NCI-H187 (cell line): ENCODE data around the gene NRAP.
A peak's percentile ranks its signal among the peaks of the same experiment; 100 is the strongest.

ENCODE experiments used
- DNase-seq, 2 experiments: peaks; one replicate each; lab custom pipeline; 2025; lab: John Stamatoyannopoulos, UW

Gene NRAP

DNA sequence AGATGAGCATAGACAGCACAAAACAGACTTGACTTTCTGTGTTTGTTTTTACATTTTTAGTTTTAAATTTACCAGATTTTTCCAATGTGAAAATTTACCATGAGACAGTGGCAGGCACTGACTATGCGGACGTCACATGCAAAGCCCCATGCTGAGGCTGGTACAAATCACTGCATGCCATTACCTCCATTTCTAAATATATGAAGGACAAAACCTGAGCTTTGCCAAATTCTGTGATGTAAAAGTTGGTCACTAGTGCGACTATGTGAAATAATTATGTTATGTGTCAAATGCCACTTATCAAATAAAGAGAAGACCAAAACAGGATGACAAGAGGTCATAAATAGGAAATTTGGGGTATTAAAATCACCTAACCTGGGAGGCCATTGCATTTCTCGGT lies 22.1 kb downstream of the NRAP start:
- no peak for DNase-seq

DNA sequence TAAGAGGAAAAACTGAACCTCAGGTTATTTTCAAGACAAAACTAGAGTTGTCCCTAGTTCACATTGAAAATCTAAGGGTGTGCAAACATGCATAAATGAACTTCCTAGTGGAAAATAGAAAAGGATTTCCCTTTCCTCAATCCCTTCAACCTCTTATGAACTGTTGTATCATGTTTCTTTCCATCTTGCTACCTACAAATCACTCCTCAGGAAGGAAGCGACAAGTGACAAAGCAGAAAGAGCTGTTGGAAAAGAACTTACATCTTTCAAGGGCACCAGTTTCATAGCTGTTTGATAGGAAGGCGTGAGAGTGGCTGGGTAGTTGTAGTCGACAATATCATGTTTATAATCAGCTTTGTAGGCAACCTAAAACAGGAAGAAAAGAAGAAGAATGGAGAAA lies 23.9 kb downstream of the NRAP start:
- no peak for DNase-seq

DNA sequence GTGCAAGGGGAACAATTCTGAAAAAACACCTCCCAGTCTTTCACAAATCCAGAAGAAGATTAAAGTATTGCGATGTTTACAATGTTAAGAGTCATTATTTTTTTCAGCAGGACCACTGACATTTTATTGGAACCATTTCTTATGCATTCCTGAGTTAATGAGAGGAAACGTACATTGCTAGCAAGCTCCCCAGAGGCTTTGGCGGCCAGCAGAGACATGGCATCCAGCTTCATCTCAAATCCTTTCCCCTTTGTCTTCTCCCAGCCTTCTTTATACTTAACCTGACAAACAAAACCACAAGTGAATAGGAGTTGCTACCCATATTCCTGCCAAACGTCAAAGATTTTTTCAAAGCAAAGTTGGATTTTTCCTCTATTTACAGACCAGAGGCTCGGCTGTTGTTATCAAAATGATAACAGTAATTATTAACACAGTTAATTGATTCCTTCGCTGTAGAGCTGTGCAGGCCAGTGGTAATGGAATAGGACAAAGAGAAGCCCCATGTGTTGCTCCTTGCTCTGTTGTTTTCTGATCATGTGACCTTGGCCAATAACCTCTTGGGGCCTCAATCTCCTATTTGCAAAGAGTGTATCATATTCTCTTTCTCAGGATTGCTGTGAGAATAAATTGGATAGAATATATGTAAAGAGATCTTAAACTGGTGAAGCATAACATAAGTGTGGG lies 32.0 kb downstream of the NRAP start:
- DNase-seq, result peak in 1 of 2 experiments; percentile 9

DNA sequence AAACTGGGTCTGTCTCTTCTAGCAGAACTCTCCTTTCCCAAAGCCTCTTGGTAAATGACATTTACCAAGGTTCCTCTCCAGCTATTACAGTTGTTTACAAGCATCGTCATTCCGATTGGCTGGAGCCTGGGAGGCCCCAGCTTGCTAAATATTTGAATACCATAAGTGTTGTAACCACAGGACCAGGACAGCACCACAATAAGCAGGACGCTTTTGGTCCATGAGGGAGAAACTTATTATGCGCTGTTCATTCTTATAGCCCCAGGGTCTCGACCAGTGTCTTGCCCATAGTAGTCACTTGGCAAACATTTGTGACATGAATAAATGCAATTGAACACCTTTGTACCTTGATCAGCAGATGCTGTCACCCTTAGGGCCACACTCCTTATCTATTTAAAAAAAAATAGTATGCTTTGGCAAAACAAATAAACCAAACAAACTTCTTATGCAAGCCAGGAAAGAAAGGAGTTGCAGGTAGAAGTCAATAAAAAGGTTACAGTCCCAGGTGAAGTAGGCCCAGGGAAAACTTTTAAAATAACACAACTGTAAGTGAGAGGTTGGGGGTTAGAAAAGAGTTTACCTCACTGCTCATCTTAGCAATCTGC lies 32.8 kb downstream of the NRAP start:
- no peak for DNase-seq

DNA sequence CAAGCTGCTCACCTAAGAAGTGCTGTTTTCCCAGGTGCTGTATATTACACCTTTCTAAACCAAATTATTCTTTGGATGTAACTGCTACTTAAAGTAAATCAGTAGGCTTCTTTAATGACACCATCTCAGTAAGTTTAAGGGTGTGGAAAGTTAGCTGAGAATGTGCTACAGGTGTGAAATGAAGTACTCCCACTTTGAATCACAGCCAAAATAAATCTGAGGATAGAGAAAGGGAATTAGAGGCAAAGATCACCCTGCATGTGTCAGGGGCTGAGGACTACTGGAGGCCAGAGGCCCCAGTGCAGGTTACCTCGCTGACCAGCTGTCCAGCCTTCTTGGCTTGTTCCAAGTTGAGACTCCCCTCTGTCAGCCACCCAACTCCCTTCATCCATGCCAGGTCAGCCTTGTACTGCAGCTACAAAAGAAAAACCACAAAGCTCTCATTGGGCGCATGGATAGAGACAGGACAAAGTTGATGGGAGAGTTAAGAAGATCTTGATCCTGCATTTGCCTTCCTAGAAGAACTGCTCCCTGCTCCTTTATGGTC lies 35.2 kb downstream of the NRAP start:
- no peak for DNase-seq

DNA sequence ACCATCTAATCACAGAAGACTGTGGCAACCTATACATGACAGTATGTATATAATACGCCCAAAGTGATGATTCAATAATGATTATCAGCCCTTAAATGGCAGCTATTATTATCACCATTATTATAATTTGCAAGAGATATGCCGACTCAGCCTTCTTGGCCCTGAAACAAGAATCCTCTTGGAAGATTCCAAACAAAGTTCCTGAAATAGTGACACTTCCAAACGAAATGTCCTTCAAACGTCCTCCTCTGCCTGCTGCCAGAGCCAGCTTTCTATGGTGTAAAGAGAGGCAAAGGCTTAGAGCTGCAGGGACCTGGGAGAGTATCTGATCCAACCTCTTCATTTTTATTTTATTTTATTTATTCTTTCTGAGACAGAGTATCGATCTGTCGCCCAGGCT lies 36.0 kb downstream of the NRAP start:
- no peak for DNase-seq

DNA sequence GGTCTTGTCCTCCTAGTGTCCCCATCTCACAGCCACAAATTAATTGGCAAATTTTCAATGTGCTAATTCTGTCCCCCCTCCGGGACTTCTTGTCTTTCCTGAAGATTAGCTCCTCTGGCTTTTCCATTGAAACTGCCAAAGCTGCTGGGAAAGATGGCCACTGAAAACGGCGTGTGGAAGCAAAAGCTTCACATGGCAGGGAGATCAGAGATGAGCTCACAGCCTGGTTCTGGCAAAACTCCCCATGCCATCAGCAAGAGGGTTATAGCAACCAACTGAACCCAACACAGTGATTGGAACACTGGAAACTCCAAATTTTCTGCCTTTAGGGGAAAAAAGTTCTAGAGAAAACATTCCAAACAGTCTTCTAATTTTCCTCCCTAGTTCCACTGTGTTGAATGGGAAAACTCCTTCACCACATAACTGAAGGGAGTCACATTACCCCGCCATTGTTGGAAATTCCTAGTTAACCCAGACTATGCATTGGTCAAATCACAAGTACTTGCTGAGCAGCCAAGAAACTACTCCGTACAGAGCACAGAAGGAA lies 37.0 kb downstream of the NRAP start:
- no peak for DNase-seq

DNA sequence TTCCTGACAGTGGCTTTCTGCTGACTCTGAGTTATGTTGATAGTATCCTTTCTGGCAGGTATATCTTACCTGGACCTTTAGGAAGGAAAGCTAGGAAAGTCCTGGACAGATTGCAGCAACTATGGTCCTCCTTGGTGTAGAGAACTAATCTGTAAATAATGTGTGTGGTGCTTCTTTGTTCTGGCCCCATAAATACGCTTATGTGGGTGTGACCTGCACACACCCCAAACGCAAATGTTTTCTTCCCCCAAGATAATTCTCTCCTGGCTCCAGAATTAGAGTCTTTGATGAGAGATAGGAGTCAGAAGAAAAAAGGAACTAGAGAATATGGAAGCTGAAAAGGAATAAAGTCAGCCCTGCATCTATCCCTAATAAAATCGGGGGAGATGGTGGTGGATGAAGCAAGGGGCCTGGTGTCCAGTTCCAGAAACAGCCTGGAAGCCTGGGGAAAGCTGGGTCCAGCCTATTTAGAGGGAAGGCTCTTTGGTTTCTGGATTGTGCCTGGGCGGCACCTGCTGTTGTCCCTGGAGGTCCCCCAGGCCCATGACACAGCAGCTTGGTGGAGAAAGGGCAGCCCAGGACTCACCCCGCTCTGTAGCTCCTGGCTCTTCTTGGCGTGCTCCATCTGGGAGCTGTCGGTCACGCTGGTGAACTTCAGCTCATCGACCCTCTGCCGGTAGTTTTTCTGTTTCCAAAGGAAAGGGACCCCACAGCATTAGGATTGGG lies 38.2 kb downstream of the NRAP start:
- no peak for DNase-seq

DNA sequence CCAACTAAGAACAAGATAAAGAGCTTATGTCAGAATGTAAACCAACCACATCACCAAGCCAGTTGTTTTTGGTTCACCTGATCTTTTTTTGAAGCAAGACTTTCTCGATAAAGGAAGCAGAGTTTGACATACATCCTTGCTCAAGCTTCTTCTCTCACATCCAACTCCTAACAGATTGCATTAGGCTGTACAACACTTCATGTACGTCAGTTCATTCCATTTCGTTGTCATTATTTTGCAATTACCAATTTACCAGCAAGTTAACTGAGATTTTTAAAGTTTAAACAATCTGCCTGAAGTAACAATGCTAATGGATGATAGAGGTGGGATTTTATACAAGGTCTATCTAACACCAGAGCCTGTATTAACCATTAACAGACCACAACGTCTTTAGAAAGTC lies 41.0 kb downstream of the NRAP start:
- no peak for DNase-seq

DNA sequence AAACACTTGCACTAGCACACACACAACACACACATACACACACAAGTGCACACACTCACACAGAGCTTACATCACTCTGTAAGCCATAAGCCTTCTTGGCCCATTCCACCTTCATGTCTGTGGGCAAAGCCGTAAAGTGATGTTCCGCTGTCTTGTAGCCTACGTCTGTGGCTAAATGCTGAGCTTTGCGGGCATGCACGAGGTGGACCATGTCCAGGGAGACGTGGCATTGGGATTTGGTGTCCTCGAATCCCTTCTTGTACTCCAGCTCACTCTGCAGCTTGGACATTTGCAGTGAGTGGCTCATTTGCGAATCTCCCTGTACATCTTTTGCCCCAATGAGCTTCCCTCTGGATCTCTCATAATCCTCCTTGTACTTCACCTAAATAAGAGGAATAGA lies 42.0 kb downstream of the NRAP start:
- DNase-seq, result no peak

DNA sequence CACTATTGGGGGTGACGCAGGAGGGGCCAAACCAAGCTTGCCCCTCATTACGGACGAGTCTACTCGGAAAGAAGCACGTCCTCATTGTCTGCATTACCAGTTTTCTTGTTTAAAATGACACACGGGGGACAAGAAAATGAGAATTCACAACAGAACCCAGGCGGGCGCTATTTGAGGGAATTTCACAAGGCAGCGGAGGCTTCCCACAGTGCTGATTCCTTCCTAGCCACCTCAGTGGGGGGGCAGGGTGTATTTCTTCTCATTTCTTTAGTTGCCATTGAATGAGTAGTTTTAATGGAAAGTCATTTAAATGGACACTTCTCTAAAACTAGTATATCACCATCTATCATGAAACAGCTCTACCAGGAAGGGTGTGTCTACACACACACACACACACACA lies 42.9 kb downstream of the NRAP start:
- no peak for DNase-seq

DNA sequence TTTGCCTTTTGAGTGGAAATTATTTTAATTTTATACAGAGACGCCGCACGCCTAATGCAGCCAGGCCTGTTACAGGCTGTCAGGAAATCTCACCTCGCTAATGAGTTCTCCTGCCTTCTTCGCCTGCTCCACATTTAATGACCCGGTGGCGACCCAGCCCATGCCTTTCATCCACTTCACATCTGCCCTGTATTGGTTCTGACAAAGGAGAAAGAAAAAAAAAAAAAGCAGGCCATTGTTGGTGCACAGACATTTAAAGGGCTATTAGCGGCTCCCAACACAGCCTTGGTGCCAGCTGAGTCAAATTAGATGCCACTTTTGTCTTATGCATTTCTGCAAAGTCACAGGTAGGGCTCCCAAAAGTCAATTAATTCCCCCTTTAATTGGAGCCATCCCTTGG lies 43.3 kb downstream of the NRAP start:
- DNase-seq, result peak in 1 of 2 experiments; percentile 5

DNA sequence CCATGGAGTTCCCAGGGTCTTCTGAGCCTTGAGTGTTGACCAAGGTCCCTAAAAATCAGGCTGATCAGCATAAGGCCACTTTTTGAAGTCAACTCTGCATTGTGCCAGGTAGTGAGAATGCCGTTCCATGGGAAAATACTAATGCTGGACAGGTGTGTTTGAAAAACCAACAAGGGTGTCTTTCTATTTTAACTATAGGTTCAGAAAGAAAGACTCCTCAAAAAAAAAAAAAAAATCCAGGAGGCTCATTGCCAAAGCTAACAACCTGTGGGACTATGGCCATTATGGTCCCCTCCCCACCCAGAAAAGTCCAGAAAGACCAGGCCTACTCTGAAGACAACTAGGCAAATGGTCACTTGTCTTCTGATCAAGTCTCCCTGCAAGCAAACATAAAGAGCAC lies 44.4 kb downstream of the NRAP start:
- no peak for DNase-seq

DNA sequence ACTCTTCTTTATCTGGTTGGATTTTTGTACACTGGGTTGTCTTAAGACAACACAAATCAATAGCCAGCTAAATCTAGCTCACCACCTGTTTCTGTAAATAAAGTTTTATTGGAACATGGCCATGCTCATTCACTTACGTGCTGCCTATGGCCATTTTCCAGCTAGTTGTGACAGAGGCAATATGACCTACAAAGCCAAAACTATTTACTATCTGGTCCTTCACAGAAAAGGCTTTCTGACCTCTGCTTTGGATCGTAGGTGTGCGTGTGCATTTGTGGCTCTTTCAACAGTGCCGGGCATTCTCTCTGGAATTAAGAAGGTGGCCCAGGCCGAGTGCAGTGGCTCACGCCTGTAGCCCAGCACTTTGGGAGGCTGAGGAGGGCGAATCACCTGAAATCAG lies 45.5 kb downstream of the NRAP start:
- DNase-seq, result no peak

DNA sequence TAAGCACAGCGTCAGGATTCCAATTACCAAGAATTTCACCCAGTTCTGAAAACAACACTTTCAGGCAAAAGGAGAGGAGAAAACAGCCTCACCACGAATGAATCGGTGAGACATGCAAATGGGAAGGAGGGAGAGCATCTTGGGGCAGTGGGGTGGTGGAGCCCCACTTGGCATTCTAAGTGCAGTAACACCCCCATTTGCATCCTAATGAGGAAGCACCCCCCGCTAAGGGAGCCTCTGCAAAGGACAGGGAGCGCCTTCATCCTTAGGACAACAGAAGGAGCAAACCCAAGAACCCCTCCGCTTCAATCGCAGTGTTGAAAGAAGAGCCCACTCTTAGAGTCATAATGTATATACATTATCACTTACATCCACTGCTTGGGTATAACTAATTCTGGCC lies 46.8 kb downstream of the NRAP start:
- DNase-seq, result no peak

DNA sequence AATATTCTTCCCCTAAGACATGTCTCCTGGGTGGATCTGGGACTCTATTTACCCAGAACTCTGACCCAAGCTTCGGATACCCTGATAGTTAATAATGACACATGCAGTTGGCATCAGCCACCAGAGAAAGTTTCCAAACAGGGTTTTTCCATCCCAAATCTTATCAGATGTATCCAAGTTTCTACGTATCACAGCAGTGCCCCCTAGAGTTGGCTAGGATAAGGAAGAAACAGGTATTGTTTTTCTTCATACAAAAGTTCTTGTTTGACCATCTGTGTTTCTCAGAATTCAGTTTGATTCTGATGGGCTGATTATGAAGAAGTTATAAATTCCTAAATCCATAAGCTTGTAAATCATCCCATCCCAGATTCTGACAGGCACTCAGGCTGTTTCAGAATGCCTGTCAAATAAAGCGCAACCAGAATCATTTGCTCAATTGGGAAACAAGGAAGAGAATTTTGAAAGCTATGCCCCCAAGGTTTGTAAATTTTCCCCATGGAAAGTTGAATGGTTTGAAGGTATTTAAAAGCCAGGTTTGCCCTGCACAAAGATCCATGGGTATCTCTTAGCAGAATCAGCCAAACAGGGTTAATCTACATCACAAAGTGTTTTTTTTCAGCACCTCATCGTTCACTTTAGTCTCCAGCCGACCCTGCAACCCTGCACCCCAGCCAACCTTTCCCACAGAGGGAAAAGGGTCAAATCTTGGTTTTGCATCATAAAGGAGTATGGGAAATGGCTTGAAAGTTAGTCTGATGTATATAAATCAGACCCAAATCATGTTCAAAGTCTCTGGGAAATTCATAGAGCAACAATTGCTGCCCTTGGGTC lies 47.4 kb downstream of the NRAP start:
- no peak for DNase-seq

DNA sequence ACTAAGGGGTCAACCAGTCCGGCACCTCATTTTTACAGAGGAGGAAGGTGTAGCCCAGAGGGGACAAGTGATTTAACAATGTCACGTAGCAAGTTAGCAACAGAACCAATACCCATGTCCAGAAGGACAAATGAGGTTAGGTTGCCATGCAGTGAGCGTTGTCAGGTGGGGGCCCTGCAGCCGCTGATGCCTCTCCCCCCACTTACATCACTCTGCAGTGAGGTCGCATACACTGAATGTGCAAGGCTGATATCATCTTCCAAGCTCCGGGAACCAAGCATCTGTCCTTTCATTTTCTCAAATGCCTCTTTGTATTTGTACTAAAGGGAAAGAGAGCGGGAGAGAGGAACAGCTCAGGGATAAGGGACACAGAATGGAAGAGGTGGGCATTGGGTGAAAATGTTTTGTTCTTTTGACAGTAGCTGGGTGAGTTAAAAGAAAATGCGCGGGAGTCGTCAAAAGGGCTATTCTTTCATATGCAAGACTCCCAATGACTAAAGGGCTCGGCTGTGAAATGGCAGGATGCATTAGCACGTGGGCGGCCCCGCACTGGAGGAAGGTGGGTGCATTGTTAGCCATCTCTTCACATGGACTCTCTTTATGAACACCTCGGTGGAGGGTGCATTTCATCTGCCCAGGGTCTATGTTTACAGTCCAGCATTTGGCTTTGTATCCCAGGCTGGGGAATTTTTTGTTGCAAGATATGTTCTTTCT lies 49.7 kb downstream of the NRAP start:
- DNase-seq, result no peak

DNA sequence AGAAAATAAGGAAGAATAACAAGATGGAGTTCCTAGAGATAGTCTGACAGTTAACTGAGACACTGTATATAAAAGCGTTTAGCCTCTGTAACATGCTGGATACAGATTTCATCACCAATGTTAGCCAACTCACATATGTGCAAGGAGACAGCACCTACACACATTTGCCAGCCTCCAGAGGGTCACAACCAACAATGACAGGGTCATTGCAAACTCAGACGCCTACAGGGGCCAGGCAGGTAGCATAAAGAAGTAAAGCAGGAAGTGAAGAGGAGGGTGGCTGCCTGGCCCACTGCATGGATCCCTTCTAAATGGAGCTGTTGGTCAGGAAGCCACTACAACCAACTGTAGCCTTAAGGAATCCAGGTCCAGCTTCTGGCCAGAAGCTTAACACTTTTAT lies 50.4 kb downstream of the NRAP start:
- DNase-seq, result no peak

DNA sequence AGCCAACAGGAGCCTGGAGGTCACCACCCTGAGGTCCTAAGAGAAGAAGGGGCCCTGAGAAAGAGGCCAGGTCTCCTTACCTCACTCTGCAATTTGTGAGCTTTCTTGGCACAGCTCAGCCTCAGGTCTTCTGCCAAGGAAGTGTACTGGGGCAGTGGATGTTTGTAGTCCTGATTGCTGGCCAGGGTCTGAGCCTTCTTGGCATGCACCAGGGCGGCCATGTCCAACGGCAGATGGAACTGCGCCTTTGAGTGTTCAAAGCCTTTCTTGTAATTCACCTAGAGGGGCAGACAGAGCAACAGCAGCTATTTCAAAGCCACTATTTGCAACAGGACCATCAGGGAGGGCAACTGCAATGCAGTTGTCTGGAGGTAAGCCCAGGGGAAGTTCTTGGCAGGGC lies 51.7 kb downstream of the NRAP start:
- DNase-seq, result no peak

DNA sequence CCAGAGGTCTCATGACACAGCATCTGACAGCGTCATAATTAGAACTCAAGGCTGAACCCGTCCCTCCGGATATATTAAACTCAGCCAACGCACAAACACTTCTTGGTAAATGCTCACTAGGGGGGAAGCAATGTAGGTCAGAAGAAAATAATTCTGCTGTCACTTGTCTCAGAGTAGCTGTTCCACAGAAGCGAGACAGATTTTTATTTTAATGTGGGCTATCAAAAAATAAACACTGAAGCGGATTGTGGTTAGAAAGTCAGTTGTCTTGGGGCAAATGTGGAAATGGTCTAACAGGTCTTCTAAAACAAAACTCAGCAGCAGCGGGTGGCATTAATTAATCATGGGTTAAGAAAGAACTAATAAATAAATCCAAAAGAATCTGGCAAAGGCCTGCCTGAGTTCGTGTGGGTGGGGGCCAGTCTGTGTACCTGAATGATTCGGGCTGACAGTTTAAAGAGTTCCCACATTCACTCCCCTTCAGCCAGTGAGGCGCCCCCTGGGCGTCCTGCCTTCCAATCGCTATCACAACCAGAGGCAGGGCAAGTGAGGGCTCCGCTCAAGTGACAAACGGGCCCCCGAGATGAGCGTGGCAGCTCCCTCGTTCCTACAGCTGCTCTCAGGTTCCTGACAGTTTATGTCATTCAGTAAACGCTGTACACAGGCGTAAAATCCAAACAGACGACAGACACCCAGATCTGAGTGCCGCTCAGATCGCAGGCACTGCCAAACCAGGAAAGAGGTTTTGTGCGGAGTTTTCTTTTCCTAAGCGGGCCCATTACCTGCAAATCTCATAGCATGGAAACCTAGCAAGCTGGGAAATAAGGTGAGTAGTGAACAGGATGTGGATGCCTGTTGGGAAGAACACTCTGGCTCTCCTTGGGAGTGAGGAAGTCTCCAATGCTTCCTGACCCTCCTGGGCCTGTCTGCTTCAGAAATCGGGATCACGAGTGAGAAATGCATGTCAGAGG lies 52.9 kb downstream of the NRAP start:
- no peak for DNase-seq
